HCT116 (cell line): ENCODE results near the gene PATL2.

ENCODE experiments used
- EZH2phosphoT487 ChIP-seq: fragments of 200-600 bp; IDR thresholded peaks from 2 replicates; pipeline ENCODE4 v1.6.1; 2018; ENCODE audit warnings: antibody characterized with exemption, borderline replicate concordance
- JUND ChIP-seq: IDR thresholded peaks from 2 replicates; pipeline ENCODE4 v1.6.1; 2012
- POLR2A ChIP-seq: IDR thresholded peaks from 2 replicates; pipeline ENCODE4 v1.7.0; 2011; ENCODE audit warnings: borderline replicate concordance; ENCODE audit not compliant: insufficient read depth, insufficient read length; ENCODE audit errors: extremely low read depth
- RAD21 ChIP-seq: IDR thresholded peaks from 2 replicates; pipeline ENCODE4 v1.6.1; 2012; ENCODE audit warnings: low read depth, mild to moderate bottlenecking
- SRF ChIP-seq: IDR thresholded peaks from 2 replicates; pipeline ENCODE4 v1.6.1; 2012; ENCODE audit warnings: low read depth
- TF ChIP-seq, protein P1 (sequence below), 3 experiments: fragments of 200-600 bp in 1 of 3; sonication (generic) in 1 of 3; IDR thresholded peaks in 2 of 3; conservative IDR thresholded peaks in 1 of 3; 2 replicates each; pipeline ENCODE4 v1.5.1; 2012 to 2017; ENCODE audit warnings: low read depth in 2 of 3, low read length in 2 of 3, antibody characterized with exemption in 1 of 3, borderline replicate concordance in 1 of 3, control low read depth in 1 of 3, mild to moderate bottlenecking in 1 of 3, mixed read lengths in 1 of 3, mixed run types in 1 of 3, moderate library complexity in 1 of 3; ENCODE audit not compliant: insufficient read depth in 1 of 3

DNA sequence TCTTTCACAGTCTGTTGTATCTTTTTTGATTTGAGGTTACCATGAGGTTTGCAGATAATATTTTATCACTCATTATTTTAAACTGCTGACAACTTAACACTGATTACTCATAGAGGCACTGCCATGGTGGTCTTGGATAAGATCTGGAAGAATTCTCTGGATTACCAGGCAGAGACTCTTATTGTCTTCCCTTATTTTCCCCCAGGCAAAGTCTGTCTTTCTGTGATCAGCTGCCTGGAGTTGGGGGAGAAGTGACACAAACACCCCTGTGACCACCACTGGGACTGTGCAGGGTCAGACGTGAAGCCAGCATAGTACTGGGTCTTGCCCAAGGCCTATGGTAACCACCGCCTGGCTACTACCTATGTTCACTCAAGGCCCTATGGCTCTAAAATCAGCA lies 4.7 kb downstream of the PATL2 start:
- TF ChIP-seq RAD21 (no peak), JUND (no peak), POLR2A (no peak), SRF (no peak), EZH2phosphoT487 (no peak)
- TF ChIP-seq, protein P1, sequence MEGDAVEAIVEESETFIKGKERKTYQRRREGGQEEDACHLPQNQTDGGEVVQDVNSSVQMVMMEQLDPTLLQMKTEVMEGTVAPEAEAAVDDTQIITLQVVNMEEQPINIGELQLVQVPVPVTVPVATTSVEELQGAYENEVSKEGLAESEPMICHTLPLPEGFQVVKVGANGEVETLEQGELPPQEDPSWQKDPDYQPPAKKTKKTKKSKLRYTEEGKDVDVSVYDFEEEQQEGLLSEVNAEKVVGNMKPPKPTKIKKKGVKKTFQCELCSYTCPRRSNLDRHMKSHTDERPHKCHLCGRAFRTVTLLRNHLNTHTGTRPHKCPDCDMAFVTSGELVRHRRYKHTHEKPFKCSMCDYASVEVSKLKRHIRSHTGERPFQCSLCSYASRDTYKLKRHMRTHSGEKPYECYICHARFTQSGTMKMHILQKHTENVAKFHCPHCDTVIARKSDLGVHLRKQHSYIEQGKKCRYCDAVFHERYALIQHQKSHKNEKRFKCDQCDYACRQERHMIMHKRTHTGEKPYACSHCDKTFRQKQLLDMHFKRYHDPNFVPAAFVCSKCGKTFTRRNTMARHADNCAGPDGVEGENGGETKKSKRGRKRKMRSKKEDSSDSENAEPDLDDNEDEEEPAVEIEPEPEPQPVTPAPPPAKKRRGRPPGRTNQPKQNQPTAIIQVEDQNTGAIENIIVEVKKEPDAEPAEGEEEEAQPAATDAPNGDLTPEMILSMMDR (IDR thresholded peaks at IDR 0.05 in 2 of 3, conservative IDR thresholded peaks at IDR 0.05 in 1 of 3; ENCODE audit: borderline replicate concordance in 1 of 3, insufficient read depth in 1 of 3, low read depth in 2 of 3, low read length in 2 of 3), result no peak
